IPS-18c (cell line): Measurements from ENCODE around the gene CNNM4.

Experiments
- H3K4me3 ChIP-seq: 2 replicates; pipeline ENCODE4 v1.7.0; 2013; ENCODE audit warnings: low read depth, mild to moderate bottlenecking, low read length, moderate library complexity; ENCODE audit not compliant: insufficient read depth
- H3K9me3 ChIP-seq: one replicate; pipeline ENCODE4 v1.6.1; 2013; ENCODE audit warnings: mild to moderate bottlenecking, low read length, moderate library complexity; ENCODE audit not compliant: control insufficient read depth, insufficient read depth

CNNM4 gene

GRCh38 chr2:96760036-96760985, at the start of gene CNNM4:
CNNM4 (plus strand) TSS chr2:96760902; CDS start chr2:96761000, 98 bp downstream.
- H3K4me3 ChIP-seq = peak within 1 kb of the TSS; percentile 72
- H3K9me3 ChIP-seq = no peaks in the 10 kb centered on the region

DNA sequence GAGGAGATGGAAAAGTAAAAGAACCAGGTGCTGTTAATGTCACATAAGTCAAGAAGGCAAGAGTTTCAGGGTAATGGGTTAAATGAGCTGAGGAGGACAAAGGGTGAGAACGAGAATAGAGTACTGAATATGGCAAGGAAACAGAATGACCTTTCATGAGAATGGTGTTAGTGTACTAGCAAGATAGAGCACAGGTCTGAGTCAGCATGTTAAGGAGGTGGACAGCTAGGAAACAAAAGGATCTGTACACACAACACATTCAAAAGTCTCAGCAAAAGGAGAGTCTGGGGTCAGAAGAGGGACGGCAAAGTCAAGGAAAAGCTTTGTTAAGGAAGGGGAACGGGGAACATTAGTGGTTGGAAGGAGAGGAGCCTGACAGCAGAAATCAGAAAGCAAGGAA, 49.7 kb upstream of the CNNM4 start:
- H3K9me3 ChIP-seq = no peaks in the 10 kb centered on the region
- H3K4me3 ChIP-seq = no peak overlapping the region

DNA sequence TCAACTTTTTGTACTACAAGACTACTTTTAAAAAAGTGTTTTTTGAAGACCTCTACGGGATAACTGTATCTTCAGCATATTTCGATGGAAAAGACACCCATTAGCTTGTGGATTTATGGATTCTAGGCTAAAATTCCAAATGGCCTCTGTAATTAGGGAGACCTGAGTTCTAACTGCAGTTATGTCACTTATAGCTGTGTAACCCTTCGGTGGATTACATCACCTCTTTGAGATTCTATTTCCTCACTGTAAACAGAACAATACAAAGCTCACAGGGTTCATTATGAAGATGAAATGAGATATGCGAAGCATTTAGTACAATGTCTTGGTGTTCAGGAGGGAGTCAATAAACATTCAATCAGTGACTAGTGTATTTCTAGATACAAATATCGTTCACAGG, 45.0 kb upstream of the CNNM4 start:
- Histone ChIP-seq H3K4me3 (no peak overlapping the region), H3K9me3 (no peaks in the 10 kb centered on the region)

DNA sequence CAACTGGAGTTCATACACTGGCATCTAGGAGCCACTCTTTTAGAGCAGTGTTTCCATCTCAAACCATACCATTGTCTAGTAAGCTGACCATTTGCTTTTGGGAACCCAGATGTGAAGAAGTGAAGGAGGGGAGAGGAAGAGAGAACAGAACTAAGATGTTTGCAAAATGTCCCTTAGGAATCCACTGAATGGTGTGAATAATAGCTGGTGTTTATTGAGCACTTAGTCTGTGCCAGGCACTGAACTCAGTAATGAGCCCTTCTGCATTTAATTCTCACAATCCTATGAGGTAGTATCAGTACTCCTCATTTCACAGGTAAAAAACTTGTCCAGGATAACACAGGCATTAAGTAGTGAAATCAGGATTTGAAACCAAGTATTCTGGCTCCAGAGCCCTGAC, 44.3 kb upstream of the CNNM4 start:
- Histone ChIP-seq H3K4me3 (no peak overlapping the region), H3K9me3 (no peaks in the 10 kb centered on the region)

DNA sequence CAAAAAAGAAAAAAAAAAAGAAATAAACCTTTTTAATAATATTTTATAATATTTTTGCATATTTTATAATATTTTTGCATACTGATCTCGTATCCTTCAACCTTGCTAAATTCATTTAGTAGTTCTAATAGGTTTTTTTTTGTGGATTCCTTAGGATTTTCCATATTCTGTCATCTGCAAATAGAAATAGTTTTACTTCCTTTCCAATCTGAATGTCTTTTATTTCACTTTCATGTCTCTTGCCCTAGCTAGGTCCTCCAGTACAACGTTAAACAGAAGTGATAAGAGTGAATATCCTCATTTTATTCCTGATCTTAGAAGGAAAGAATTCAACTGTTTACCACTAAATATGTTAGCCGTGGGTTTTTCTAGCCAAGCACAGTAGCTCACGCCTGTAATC, 34.6 kb upstream of the CNNM4 start:
- H3K9me3 ChIP-seq = no peaks in the 10 kb centered on the region

DNA sequence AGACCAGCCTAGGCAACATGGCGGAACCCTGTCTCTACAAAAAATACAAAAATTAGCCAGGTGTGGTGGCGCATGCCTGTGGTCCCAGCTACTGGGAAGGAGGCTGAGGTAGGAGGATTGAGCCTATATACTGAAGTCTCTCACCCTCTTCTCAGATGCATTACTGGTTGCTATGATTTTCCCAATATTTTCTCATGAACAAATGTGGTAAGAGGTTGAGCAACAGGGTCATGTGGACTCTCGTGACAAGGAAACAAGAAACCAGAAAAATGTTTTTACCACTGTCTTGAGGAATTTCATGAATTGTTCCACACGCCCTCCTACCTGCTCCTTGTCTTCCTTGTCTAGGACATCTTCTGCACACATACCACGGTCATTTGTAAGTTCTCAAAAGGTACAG, 33.3 kb upstream of the CNNM4 start:
- Histone ChIP-seq H3K4me3 (no peak overlapping the region), H3K9me3 (no peaks in the 10 kb centered on the region)

More for the DNA sequence above, 34.6 kb upstream of the CNNM4 start:
- no peak overlapping the region for H3K4me3 ChIP-seq

GRCh38 chr2:96729748-96730147, 31.0 kb upstream of the CNNM4 start:
- no peaks in the 10 kb centered on the region for H3K9me3 ChIP-seq
- H3K4me3 ChIP-seq = no peak overlapping the region

GRCh38 chr2:96730212-96730611, 30.5 kb upstream of the CNNM4 start:
- H3K4me3 ChIP-seq = no peak overlapping the region
- no peaks in the 10 kb centered on the region for H3K9me3 ChIP-seq

DNA sequence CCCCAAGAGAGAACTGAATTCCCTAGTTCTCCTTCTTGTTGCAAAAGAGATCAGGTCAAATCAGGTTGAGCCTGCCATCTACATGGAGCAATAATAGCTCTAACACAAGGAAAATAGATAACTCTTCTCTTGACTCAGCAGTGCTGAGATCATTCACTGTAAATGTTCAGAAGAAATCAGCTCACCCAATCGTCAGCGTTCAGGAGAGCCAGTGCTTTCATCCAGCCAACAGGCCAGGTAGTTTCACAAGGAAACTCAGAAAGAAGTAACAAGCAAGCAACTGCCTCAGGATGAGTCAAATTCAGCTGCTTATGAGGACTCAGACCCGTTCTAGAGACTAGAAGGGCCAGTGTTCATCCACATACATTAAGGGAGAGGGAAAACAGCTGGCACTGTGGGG, 26.8 kb upstream of the CNNM4 start:
- H3K9me3 ChIP-seq = no peaks in the 10 kb centered on the region
- H3K4me3 ChIP-seq = no peak overlapping the region

DNA sequence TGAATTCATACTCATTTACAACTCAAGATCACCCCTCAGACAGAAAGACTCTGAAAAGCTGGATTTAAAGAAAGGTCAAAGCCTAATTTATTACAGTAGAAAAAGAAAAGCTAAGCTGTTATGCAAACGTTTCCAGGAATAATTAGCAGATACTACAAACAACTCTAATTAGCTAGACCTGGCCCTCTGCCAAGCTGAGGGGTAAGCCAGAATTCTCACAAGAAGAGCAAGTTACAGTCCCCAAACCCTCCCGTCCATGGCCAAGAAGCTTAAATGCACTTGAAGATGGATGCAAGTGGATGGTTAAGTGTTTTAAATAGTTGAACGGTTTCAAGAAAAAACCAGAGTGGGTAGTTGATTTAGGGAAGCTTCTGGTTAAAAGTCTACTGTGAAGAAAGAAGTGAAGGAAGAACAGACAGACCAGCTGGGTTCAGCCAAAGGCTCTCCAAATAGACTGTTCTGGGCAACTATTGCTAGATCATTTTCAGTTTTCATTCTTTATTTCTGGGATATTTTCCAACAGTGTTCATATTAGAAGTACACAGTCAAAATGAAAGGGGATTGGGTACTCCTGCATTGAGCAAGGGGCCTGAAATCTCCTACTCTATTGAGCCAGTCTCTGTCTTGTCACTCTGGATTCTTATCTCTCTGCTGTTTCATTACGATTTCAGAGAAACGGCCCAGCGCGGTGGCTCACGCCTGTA, 25.7 kb upstream of the CNNM4 start:
- Histone ChIP-seq H3K9me3 (no peaks in the 10 kb centered on the region), H3K4me3 (no peak overlapping the region)

DNA sequence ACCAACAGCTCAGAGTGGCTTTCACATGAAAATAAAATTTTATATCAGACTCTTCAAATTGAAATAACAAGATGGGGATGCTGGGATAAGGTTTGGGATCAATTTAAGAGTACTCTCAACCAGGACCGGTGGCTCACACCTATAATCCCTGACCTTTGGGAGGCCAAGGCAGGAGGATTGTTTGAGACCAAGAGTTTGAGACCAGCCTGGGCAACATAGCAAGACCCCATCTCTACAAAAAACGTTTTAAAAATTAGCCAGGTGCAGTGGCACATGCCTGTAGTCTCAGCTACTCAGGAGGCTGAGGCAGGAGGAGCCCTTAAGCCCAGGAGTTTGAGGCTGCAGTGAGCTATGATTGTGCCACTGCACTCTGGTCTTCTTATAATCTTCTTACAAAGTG, 23.5 kb upstream of the CNNM4 start:
- H3K9me3 ChIP-seq = no peaks in the 10 kb centered on the region
- H3K4me3 ChIP-seq = no peak overlapping the region

- Histone ChIP-seq H3K4me3 (no peak overlapping the region), H3K9me3 (no peaks in the 10 kb centered on the region)
Observed at GRCh38 chr2:96737831-96738230, 22.9 kb upstream of the CNNM4 start.

DNA sequence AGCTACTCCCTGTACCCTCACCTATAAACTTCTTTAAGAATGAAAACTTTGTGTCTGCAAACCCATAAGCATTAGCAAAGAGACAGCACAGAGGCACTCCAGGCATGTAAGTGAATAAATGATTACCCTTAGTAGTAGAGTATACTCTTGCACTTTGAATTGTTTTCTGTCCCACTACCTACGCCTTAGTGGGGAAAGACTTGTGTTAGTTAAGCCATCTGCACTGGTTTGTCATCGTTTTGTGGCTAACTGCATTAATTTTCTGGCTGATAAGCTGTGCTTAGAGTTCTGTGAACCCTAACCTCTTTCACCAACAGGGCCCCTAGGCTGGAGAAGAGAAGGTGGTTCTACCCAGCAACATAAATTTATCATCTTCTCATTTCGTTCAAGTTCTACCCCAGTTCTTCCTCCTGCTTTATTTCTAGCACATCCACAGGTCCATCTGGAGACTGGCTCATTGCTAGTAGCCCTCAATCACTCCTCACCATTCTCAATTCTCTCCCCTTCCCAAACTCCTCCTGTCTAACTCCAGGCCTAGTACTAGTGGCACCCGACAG, 21.5 kb upstream of the CNNM4 start:
- H3K9me3 ChIP-seq = no peaks in the 10 kb centered on the region
- peak overlapping the region; percentile 88 for H3K4me3 ChIP-seq

DNA sequence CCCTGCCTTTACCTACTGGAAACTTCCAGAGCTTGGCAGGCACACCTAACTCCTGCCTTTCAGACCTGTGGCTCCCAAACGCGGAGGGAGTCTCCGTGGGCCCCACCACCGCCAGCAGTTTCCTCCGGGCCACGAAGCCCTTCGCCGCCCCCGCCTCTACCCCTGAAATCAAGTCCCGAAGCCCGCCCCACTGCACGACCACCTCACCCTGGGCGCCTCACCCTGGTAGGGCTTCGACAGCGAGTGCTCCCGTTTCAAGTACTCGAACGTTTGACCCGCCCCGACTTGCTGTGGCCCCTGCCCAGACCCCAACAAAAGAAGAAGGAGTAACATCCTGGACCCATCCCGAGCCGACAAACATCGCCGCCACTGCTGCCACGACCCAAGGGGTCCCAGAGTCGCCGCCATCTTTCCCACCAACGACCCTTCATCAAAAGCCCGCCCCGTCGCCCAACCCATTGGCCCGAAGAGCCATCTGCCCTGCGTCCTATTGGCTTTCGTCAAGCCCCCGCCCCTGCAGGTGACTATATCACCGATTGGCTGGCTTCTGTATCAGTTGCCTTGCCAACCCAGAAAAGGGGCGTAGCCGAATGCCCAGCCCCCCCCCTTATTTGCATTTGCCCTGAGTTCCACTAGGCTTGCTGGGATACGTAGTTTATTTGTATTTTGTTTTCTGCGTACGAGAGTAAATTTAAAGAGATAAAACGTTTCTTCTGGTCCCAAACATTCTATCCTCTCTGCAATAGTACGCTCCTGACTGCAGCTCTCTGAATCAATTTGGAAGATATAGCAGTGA, 20.9 kb upstream of the CNNM4 start, which contains the start of gene LMAN2L:
Gene LMAN2L, minus strand, starts transcription at position 432 of the 796 bp plus-strand sequence. Its CDS starts 24 bp downstream, at position 408.
- Histone ChIP-seq H3K4me3 (peak within 1 kb of the TSS; percentile 88), H3K9me3 (no peaks in the 10 kb centered on the region)

GRCh38 chr2:96747061-96747617, 13.6 kb upstream of the CNNM4 start:
- no peak overlapping the region for H3K4me3 ChIP-seq
- no peaks in the 10 kb centered on the region for H3K9me3 ChIP-seq

GRCh38 chr2:96751800-96752199, 8.9 kb upstream of the CNNM4 start:
- H3K4me3 ChIP-seq = no peak overlapping the region

More at GRCh38 chr2:96751800-96752199, 8.9 kb upstream of the CNNM4 start:
- H3K9me3 ChIP-seq = no peaks in the 10 kb centered on the region
